Measurements from ENCODE around the gene ZNF543.
"Not testable (repeated sequence)": the region's sequence is repeated elsewhere in the genome, so short reads cannot be mapped to it uniquely, and the experiment has no call there.

Gene ZNF543

DNA sequence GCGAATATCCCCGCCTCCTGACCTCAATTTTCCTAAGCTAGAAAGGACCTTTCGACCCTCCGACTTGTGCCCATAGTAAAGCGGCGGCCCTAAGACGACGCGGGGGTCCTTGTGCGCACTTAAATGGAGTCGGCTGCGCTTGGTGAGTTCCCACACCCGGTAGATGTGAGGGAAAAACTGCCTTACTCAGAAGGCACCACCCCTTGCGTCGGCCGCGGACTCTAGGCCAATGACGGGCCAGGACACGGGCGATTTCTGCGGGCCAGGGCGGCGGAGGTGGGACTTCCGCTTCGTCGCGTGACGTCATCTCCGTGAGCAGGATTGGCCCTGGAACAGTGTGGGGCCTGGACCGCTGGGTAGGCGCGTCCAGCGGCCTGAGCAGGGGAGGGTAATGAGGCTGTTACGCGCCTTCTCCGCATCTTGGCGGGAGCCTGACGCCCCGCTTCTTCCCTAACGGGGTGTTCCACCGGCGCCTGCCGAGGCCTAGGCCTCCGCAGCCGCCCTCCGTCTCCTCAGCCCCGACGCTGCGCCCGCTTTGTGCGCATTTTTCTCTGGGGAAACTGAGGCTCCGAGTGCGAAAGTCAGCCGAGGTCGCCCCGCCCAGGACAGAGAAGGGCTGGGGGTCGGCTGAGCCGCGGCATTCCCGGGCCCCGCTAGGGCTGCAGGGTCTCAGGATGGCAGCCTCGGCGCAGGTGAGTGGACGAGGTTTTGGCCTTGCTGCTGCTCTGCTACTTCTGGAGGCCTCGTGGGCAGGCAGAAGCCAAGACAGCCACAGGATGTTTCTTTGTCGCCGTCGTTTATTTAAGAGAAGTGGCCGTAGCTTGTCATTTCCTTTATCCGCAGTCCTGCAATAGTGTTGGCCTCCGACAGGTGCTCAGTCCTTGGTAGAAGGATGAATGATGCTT is at the start of gene ZNF543:
ZNF543 (plus strand) TSS at position 293 of the 905 bp plus-strand sequence; CDS start at position 675, 382 bp downstream.
- peak; percentile 95 to 96 for DNase-seq

DNA sequence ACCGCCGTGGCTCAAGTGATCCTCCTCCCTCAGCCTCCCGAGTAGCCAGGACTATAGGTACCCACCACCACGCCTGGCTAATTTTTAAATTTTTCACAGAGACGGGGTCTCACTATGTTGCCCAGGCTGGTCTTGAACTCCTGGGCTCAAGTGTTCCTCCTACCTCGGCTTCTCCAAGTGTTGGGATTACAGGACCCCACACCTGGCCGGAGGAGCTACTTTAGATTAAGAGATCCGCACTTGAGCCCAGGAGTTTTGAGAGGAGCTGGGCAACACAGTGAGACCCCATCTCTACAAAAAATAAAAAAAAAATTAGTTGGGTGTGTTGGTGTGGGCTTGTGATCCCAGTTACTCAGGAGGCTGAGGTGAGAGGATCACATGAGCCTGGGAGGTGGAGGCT is 49.0 kb upstream of the ZNF543 start:
- no peak for DNase-seq

DNA sequence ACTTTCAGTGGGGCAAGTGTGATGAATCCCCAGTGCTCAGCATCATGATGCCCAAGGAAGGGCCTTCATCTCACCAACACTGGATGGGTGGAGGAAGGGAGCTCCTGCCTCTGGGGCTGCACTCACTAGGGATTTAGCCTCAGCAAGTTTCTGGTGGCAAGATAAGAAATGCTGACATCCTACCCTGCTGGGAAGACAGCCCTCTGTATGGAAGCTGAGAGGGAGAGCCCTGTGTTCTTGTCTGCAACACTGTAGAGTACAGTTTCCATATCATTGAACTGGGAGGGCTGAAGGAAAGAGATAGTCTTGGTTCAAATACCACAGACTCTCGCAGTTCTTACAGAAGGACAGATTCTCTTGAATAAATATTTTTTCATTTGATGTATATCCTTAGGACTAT is 47.3 kb upstream of the ZNF543 start:
- no peak for DNase-seq

DNA sequence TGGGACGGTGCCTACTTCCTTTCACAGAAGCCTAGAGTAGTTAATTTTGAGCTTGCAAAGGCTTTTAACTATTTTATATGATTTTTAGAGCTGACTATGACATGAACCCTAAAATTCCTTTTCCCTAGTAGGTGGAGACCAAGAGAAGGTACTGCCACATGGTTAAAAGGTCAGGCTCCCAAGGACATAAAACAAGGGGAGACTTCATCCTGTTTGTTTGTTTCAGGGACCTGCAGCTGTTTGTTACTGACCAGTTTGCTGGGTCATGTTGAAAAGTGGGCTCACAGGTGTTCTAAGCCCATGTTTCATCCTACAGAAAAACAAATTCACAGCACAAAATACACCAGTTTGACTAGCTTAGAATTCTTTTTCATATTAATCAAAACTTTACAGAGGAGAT is 43.8 kb upstream of the ZNF543 start:
- DNase-seq = no peak

DNA sequence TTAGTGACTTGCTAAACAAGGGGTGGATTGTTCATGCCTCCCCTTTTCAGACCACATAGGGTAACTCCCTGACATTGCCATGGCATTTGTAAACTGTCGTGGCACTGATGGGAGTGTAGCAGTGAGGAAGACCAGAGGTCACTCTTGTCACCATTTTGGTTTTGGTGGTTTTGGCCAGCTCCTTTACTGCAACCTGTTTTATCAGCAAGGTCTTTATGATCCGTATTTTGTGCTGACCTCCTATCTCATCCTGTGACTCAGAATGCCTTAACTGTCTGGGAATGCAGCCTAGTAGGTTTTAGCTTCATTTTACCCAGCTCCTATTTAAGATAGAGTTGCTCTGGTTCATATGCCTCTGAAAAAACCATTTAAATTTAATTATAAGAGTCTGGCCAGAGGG is 41.8 kb upstream of the ZNF543 start:
- not testable (repeated sequence) for DNase-seq

DNA sequence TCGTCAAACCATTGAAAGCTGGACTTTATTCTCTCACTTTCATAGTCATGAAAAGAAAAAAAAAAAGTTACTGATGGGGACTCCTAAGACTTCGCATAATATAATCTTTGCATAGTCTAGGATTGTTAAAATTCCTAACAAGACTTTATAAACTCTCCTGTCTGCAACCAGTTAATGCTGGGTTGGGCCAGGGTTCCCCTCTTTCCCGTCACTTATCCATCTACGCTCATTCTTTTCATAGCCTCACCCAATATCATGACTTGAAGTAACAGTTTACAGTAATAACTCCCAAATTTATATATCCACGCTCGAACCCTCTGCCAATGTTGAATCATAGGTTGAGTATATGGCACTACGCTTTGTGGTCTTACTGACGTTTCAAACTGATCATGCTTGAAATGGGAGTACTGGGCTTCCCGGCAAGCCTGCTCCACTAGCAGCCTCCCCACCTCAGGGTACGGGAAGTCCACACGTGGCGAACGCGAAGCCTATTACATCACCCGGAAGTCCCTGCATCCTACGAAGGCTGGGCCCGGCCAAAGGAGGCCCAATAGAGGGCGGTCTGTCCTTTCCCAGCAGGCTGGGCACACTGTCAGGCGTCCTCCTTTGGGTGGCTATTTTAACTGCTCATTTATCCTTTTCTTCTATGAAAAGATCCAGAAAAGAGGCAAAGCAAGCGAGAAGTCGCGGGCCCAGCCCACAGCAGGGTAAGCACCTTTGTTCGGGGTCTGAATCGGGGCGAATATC is 40.7 kb upstream of the ZNF543 start:
- DNase-seq = peak; percentile 83 to 88

DNA sequence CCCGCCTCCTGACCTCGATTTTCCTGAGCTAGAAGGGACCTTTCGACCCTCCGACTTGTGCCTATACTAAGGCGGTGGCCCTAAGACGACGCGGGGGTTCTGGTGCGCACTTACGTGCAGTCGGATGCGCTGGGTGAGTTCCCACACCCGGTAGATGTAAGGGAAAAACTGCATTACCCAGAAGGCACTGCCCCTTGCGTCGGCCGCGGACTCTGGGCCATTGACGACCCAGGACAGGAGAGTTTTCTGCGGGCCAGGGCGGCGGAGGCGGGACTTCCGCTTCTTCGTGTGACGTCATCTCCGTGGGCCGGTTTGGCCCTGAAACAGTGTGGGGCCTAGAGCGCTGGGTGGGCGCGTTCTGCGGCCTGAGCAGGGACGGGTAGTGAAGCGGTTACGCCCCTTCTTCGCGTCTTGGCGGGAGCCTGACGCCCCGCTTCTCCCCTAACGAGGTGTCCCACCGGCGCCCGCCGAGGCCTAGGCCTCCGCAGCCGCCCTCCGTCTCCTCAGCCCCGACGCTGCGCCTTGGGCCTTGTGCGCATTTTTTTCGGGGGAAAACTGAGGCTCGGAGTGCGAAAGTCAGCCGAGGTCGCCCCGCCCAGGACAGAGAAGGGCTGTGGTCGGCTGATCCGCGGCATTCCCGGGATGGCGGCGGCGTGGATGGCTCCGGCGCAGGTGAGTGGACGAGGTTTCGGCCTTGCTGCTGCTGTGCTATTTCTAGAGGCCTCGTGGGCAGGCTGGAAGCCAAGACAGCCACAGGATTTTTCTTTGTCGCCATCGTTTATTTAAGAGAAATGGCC is 39.9 kb upstream of the ZNF543 start, which contains the start of gene ZNF460:
ZNF460 (plus strand) TSS at position 321 of the 797 bp plus-strand sequence; CDS start at position 643, 322 bp downstream.
- DNase-seq = peak; percentile 96 to 97

DNA sequence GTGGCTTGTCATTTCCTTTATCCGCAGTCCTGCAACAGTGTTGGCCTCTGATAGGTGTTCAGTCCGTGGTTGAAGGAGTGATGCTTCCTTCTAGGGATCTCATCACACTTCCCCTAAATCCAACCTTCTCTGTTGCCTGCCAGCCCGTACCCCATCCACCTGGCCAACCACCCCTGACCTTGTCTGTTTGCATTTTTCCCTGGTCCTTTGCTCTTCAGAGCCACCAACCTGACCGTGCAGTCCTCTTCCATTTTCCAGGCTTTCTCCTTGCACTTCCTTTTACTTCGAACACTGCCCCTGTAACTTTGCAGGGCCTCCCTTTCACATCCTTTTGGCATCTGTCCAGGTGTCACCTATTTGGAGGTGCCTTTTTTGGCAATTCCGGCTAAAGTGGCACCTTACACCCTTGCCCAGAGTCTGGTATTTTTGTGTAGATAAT is 39.3 kb upstream of the ZNF543 start:
- DNase-seq = peak in 1 of 2 experiments; percentile 29

DNA sequence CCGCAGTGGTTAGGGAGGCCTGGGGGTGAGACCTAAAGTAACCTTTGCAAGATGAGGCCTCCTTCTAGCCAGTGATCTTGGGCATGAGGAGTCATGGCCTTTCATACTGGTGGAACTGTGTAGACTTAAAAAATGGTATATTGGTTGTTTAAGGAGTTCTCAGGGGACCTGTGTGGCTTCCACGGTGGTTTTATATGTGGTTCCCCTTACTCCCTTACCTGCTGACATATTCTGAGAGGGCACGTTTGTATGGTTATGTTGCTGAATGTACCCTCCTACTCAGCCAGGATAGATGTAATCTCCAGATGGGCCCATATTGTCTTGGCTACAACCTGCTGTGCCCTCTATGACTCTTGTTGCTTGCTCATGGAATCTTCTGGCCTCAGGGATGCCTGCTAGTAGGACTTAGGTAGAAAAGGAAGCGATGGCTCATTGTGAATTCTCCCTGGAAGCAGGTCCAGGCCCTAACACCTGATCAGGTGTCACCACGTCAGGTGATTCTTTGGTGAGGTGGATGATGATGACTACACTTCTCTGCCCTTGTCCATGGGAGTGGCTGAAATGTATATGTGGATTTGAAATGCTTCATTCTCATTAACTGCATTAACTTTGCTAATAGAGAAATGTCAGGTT is 38.1 kb upstream of the ZNF543 start:
- DNase-seq = peak; percentile 17 to 47

DNA sequence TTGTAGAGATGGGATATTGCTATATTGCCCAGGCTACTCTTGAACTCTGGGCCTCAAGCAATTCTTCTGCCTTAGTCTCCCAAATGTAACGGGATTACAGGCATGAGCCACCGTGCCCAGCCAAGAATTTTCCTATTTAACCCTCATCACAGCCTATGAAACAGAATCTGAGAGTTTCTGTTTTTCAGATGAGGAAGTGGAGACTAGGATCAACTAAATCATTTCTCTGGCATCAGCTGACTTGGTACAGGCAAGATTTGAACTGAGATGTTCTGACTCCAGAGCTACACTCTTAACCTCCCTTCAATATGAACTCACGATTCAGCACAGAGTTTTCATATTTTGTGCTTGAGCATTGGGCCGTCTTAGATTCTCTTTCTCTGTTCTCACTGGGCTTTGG is 31.9 kb upstream of the ZNF543 start:
- DNase-seq = no peak

DNA sequence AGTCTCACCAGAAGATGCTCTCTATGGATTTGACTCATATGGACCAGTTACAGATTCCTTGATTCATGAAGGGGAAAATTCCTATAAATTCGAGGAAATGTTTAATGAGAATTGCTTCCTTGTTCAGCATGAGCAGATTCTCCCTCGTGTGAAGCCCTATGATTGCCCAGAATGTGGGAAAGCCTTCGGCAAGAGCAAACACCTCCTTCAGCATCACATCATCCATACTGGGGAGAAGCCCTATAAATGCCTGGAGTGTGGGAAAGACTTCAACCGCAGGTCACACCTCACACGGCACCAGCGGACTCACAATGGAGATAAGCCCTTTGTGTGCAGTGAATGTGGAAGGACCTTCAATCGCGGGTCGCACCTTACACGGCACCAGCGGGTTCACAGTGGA is 29.3 kb upstream of the ZNF543 start:
- no peak for DNase-seq

DNA sequence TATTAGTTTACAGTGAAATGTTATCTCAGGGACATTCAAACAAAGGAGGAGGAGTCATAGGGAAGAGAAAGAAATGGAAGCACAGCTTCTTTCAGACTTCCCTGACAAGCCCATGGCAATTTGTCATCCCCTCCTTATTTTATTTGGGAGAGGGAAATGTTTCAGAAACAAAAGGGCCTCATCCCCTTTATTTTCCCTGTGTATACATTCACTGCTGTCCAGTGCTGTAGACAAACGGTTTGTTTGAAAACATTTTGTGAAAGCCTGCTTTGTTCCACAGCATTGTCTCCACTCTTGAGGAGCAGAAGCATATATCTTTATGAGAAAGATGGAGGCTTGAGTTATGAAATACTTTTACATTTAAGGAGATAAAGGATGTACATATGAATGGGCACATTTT is 27.7 kb upstream of the ZNF543 start:
- DNase-seq = no peak

DNA sequence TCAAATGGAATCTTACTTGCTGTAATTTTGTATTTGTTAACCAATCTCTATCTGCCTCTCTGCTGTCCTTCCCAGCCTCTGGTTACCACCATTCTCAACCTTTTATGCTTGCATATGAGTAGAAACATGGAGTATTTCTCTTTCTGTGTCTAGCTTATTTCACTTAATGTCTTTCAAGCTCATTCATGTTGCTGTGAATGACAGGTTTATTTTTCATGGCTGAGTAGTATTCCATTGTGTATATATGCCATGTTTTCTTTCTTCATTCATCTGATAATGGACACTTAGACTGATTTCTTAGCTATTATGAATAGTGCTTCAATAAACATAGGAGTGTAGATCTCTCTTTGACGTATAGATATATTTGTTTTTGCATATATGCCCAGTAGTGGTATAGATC is 26.6 kb upstream of the ZNF543 start:
- DNase-seq = no peak

DNA sequence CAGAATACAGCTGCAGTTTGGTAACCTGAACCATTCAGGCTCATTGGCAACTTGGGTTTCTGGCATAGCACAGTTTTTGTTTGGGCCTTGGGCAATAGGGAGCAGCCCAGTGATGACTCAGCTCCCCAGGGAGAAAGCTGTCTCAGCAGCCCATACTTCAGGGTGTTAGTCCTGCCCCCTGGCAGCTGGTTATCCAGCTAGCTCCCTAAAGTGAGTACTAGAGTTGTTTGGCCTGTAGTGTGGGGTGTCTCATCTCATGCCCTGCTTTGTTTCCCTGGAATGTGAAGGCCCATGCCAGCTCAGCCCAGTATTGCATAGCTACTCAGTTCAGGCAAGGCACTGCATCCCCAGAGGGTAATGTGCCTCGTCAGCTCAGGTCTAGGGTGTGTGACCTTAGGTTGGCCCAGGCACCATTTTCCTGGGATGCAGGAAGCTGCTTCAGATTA is 18.2 kb upstream of the ZNF543 start:
- no peak for DNase-seq

DNA sequence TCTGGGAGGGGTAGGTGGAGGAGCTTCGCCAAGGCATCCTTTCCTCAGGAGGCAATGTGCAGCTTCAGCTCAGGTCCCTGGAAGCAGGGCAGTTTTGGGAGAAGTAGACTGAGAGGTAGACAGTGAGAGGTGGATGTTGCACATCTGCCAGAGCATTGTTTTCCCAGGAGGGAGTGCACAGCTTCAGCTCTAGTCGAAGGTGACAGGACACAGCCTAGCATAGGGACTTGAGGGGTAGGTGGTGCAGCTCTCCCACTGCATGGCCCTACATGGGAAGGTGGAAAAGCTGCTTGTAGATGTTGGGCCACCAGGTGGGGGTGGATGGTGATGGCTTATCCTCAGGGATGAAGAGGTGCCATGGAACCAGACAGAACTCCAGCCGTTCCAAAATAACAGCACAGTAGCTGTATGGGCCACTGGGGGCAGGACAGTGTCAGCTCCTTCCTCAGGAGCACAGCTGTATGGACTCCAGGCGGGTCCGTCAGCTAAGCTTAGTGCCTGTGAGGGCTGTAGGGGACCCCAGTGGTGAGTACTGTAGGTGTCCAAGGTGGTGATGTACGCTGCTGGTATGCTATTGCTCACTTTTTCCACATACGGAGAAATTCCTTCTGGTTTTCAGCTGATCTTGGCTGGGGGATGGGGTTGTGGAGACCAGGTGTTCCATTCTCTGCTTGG is 17.4 kb upstream of the ZNF543 start:
- no peak for DNase-seq

DNA sequence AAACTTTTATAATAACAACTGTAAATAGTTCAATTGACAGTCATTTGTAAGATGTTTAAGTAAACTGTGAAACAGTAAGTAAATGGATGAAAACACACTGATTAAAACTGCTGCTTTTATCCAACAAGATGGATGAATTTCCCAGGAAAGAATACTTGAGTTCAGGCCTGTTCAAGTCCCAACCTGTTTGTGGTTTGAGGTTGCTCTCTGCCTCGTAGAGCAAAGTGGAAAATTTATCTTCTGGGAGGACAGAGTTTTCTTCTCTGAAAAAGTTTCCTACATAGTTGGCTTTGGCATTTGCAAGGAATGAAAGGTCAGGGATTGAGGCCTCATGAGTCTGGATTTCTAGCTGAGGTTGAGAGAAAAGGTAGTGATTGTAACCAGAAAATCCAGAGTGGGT is 15.2 kb upstream of the ZNF543 start:
- DNase-seq = no peak

DNA sequence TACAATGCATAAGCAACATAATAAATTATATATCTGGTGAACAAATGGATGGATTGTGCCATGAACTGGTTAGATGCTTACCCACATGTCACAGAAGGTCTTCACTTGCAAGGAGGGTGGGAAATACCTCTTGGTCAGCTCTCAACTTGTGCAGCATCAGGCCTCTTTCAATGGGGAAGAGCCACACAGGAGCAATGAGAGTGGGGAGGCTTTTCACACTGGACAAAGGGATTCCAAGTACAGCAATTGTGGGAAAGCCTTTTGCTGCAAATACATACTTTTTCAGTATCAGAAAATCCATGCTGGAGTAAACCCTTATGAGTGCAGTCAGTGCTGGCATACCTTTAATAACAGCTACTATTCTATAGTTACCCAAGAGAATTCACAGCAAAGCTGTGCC is 11.8 kb upstream of the ZNF543 start:
- no peak for DNase-seq

DNA sequence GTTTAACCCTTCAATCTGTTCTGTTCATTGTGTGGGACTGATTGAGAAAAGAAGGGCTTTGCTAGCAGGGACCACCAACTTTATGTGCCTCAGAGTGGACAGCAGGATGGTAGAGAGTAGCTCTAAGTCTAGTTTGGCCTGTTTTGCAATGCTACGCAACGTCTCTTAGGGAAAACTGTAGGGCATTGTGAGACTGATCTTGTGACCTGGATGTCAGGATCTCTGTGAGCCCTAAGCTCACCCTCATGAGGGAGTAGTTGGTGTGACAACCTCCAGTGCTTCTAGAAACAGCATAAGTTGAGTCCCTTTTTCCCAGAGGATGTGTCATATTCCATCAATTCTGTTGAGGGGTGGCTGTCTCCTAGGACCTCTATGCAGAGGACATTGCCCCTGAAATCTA is 9.5 kb upstream of the ZNF543 start:
- DNase-seq = no peak

DNA sequence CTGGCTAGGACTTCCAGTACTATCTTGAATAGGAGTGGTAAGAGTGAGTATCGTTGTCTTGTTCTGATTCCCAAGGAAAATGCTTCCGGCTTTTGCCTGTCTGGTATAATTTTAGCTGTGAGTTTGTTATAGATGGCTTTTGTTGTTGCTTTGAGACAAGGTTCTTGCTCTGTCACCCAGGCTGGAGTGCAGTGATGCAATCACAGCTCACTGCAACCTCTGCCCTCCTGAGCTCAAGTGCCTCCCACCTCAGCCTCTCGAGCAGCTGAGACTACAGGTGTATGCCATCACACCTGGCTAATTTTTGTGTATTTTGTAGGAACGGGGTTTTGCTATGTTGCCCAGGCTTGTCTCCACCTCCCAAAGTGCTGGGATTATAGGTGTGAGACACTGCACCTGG is 6.1 kb upstream of the ZNF543 start:
- DNase-seq = no peak

DNA sequence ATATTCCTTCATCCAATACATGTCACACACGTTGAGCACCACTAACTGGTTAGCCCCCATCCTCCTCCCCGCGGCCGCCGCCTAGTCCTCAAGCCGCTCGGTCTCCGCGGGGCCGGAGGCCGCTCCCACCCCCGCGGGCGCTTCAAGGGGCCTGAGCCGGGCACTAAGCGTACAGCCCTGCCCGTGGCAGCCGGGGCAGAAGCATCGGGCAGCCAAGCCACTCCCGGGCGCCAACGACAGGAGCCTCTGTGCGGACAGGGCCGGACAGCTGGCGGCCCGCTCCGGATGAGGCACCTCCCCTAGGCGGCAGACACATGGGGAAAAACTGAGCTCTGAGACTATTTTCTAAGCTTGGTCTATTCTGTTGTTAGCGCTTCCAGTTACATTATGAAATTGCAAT is 2.8 kb upstream of the ZNF543 start:
- DNase-seq = no peak

DNA sequence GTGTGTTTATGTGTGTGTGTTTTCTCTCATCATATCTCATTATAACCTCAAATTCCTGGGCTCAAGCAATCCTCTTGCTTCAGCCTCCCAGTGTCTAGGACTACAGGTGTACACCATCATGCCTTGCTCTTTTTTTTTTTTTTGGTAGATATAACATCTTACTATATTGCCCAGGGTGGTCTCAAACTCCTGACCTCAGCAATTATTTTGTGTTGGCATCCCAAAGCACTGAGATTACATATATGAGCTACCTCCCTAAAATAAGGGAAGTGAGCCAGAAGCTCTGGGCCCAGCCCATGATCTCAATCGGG is 448 bp upstream of the ZNF543 start:
- no peak for DNase-seq

DNA sequence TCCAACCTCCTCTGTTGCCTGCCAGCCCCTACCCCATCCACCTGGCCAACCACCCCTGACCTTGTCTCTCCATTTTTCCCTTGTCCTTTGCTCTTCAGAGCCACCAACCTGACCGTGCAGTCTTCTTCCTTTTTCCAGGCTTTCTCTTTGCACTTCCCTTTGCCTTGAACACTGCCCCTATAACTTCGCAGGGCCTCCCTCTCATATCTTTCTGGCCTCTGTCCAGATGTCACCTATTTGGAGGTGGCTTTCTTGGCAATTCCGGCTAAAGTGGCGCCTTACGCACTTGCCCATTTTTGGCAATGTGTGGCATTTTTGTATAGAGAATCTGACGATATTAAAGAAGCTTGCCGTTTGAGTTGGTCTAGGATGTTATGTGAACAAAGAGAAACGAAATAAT is 844 bp downstream of the ZNF543 start:
- no peak for DNase-seq

All from activated CD4-positive, alpha-beta T cell treated with anti-CD3 and anti-CD28 coated beads, Interleukin-2, amount 50 U/mL, for 48 hours (primary cell).